SK-N-SH (cell line): ENCODE measurements around the gene UNC5B. TPM values are rescaled to one million over a fixed set of nuclear protein-coding genes. Genes with fewer than 3 reads are reported as not detected.

ENCODE experiments used
- CTCF ChIA-PET: fragments of 300-600, 350-600 bp; formaldehyde crosslinking; extraction: SDS; loops from one replicate; lab custom pipeline; 2021; lab: Yijun Ruan, JAX
- POLR2A ChIA-PET: fragments of 350-600 bp; sonication (Branson Sonifier 250); formaldehyde crosslinking; extraction: SDS; loops from one replicate; lab custom pipeline; 2020; ENCODE audit warnings: antibody characterized with exemption, inconsistent platforms; lab: Yijun Ruan, JAX
- DNase-seq: peaks from one replicate; pipeline ENCODE4 v3.0.0; 2012
- H2AFZ ChIP-seq: fragments of 200-600 bp; sonication (generic); 2 replicates; pipeline ENCODE4 v1.8.1; 2016; ENCODE audit warnings: antibody characterized with exemption, mild to moderate bottlenecking, low read depth
- H3F3A ChIP-seq: fragments of 200-600 bp; sonication (generic); replicated peaks from 2 replicates; pipeline ENCODE3; 2016; ENCODE audit warnings: antibody characterized with exemption, mild to moderate bottlenecking; ENCODE audit not compliant: insufficient read depth
- H3K27ac ChIP-seq, 2 experiments: fragments of 200-500 bp in 1 of 2; fragments of 200-600 bp in 1 of 2; sonication (Bioruptor generic) in 1 of 2; sonication (generic), shearing (Covaris generic) in 1 of 2; 2 replicates each; pipeline versions ENCODE4 v1.5.1 to v1.6.1; 2014 to 2016; ENCODE audit warnings: low read depth in 2 of 2, inconsistent platforms in 1 of 2, low read length in 1 of 2, mild to moderate bottlenecking in 1 of 2, mixed read lengths in 1 of 2
- H3K27me3 ChIP-seq: fragments of 200-600 bp; sonication (generic), shearing (Covaris generic); 2 replicates; pipeline ENCODE4 v1.6.1; 2016; ENCODE audit warnings: mixed run types; ENCODE audit not compliant: insufficient read depth
- H3K36me3 ChIP-seq, 2 experiments: fragments of 200-500 bp in 1 of 2; fragments of 200-600 bp in 1 of 2; sonication (Bioruptor generic) in 1 of 2; sonication (generic) in 1 of 2; replicated peaks in 1 of 2; 2 replicates each; pipeline versions ENCODE3 to v1.5.1; 2014 to 2016; ENCODE audit warnings: low read length in 1 of 2, mild to moderate bottlenecking in 1 of 2; ENCODE audit not compliant: insufficient read depth in 2 of 2, control insufficient read depth in 1 of 2
- H3K4me1 ChIP-seq, 2 experiments: fragments of 200-500 bp in 1 of 2; fragments of 200-600 bp in 1 of 2; sonication (Bioruptor generic) in 1 of 2; sonication (generic), shearing (Covaris generic) in 1 of 2; 2 replicates each; pipeline versions ENCODE4 v1.5.1 to v1.6.1; 2014 to 2016; ENCODE audit warnings: low read depth in 1 of 2, low read length in 1 of 2, mixed run types in 1 of 2; ENCODE audit not compliant: insufficient read depth in 2 of 2, control insufficient read depth in 1 of 2
- H3K4me2 ChIP-seq: fragments of 200-600 bp; sonication (generic), shearing (Covaris generic); 2 replicates; pipeline ENCODE4 v1.6.1; 2017; ENCODE audit warnings: mixed run types
- H3K4me3 ChIP-seq, 2 experiments: fragments of 200-500 bp in 1 of 2; fragments of 200-600 bp in 1 of 2; sonication (Bioruptor generic) in 1 of 2; sonication (generic), shearing (Covaris generic) in 1 of 2; 2 replicates each; pipeline versions ENCODE4 v1.5.1 to v1.8.1; 2014 to 2016; ENCODE audit warnings: low read depth in 2 of 2, inconsistent platforms in 1 of 2, low read length in 1 of 2, mild to moderate bottlenecking in 1 of 2, mixed read lengths in 1 of 2, moderate library complexity in 1 of 2
- H3K79me2 ChIP-seq: fragments of 200-600 bp; sonication (generic); 2 replicates; pipeline ENCODE4 v1.8.1; 2017; ENCODE audit warnings: mild to moderate bottlenecking; ENCODE audit not compliant: insufficient read depth
- H3K9ac ChIP-seq: fragments of 200-600 bp; sonication (generic); 2 replicates; pipeline ENCODE4 v1.6.1; 2017; ENCODE audit warnings: mixed run types
- H3K9me2 ChIP-seq: fragments of 200-600 bp; sonication (generic); 2 replicates; pipeline ENCODE4 v1.6.1; 2017; ENCODE audit warnings: mixed run types
- H3K9me3 ChIP-seq: fragments of 200-600 bp; sonication (generic); 2 replicates; pipeline ENCODE4 v1.6.1; 2017; ENCODE audit warnings: mixed run types, mild to moderate bottlenecking, moderate library complexity
- H4K20me1 ChIP-seq: fragments of 200-600 bp; sonication (generic); 2 replicates; pipeline ENCODE4 v1.6.1; 2017; ENCODE audit warnings: mild to moderate bottlenecking, mixed run types; ENCODE audit not compliant: insufficient read depth
- ELF1 ChIP-seq: IDR thresholded peaks from 2 replicates; pipeline ENCODE4 v1.4.0; 2012
- FOSL2 ChIP-seq: IDR thresholded peaks from 2 replicates; pipeline ENCODE4 v1.4.0; 2012; ENCODE audit warnings: low read depth, mild to moderate bottlenecking, moderate library complexity, borderline replicate concordance
- GATA2 ChIP-seq: sonication (generic); formaldehyde crosslinking; IDR thresholded peaks from 2 replicates; pipeline ENCODE4 v1.5.0; 2020; ENCODE audit warnings: mild to moderate bottlenecking, missing genetic modification reagents
- JUND ChIP-seq: IDR thresholded peaks from 2 replicates; pipeline ENCODE4 v1.4.0; 2012
- MEF2A ChIP-seq: IDR thresholded peaks from 2 replicates; pipeline ENCODE4 v1.4.0; 2012; ENCODE audit warnings: low read depth, borderline replicate concordance
- NFIC ChIP-seq: IDR thresholded peaks from 2 replicates; pipeline ENCODE4 v1.4.0; 2012; ENCODE audit warnings: borderline replicate concordance
- NRF1 ChIP-seq: IDR thresholded peaks from 2 replicates; pipeline ENCODE4 v1.6.1; 2012; ENCODE audit warnings: low read depth, mild to moderate bottlenecking, low read length
- RAD21 ChIP-seq: IDR thresholded peaks from 2 replicates; pipeline ENCODE4 v1.6.1; 2012; ENCODE audit warnings: mild to moderate bottlenecking, low read length
- RCOR1 ChIP-seq: fragments of 150-350 bp; IDR thresholded peaks from 2 replicates; pipeline ENCODE4 v1.6.1; 2017; ENCODE audit warnings: antibody characterized with exemption, low read length
- SMC3 ChIP-seq: IDR thresholded peaks from 2 replicates; pipeline ENCODE4 v1.6.1; 2012; ENCODE audit warnings: low read depth, low read length, improper control_type of control experiment
- TAF1 ChIP-seq: IDR thresholded peaks from 2 replicates; pipeline ENCODE4 v1.6.1; 2012; ENCODE audit warnings: low read depth, mild to moderate bottlenecking, low read length, moderate library complexity, borderline replicate concordance
- WGBS: methylation state at CpG from one replicate; pipeline ENCODE4 v1.1.6; 2017; ENCODE audit warnings: low lambda C conversion rate; 5-methylcytosine and 5-hydroxymethylcytosine counted together
- polyA plus RNA-seq, 3 experiments: library from polyadenylated mRNA; depleted of rRNA; stranded (reverse); fragments of >200 nt; gene quantifications; 2 replicates each; pipeline ENCODE4 v1.2.3, GENCODE V29; 2012
- TF ChIP-seq, protein P1 (sequence below): IDR thresholded peaks from 2 replicates; pipeline ENCODE4; 2012
- TF ChIP-seq, protein P2 (sequence below): fragments of 200-600 bp; sonication (generic); IDR thresholded peaks from 2 replicates; pipeline ENCODE4 v1.6.1; 2017; ENCODE audit warnings: antibody characterized with exemption, mild to moderate bottlenecking, moderate library complexity
- TF ChIP-seq, protein P3 (sequence below): IDR thresholded peaks from 2 replicates; pipeline ENCODE4 v1.4.0; 2012; ENCODE audit warnings: low read depth
- TF ChIP-seq, protein P4 (sequence below): fragments of 150-350 bp; IDR thresholded peaks from 2 replicates; pipeline ENCODE4 v1.6.1; 2017; ENCODE audit warnings: antibody characterized with exemption, low read length, low read depth, borderline replicate concordance

Gene UNC5B
- polyA plus RNA-seq, 1 of the 3 experiments (the other 2 are of a cell fraction), result 13.8 TPM

DNA sequence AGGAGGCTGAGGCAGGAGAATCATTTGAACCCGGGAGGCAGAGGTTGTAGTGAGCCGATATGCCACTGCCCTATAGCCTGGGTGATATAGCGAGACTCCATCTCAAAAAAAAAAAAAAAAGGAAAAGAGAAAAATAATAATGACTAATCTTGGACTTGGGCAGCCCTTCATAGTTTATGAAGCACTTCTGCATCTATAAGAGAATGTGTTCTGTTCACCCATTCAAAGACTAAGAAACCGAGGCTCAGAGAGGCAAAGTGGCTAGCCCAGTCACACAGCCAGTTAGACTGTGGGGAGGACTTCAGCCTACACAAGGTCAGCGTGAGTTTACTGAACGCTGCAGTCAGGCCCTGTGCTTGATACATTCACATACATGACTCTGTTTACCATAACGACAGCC, 46.9 kb downstream of the UNC5B start:
- Histone ChIP-seq H3K4me3 (no peak overlapping the region), H3K27me3 (no peaks in the 10 kb centered on the region), H3F3A (peaks cover 19% of the 10 kb centered on the region), H3K9ac (no peak overlapping the region), H3K27ac (peak overlapping the region; percentile 74 to 94; a peak in 3 of 4 replicates), H3K4me1 (peaks cover 38 to 95% of the 10 kb centered on the region in 2 experiments), H3K79me2 (peaks cover 79% of the 10 kb centered on the region), H3K36me3 (peaks cover 0 to 2% of the 10 kb centered on the region in 2 experiments), H3K9me2 (no peaks in the 10 kb centered on the region), H2AFZ (no peak overlapping the region), H4K20me1 (peaks cover 27% of the 10 kb centered on the region; the same call in 1 of the 2 replicates), H3K4me2 (peak overlapping the region; percentile 70), H3K9me3 (no peaks in the 10 kb centered on the region)
- ChIA-PET CTCF (interaction anchor here (0.7 to 9.3 kb wide), 11 partner anchors 9 to 407 kb away, joined by 3 to 106 read pairs (median 4); no protein-coding TSS in a partner anchor), POLR2A (interaction anchor here (0.8 to 2.6 kb wide), 7 partner anchors 10 to 44 kb away, joined by 3 to 8 read pairs (median 4); no protein-coding TSS in a partner anchor)
- TF ChIP-seq JUND (no peak), NFIC (no peak), RAD21 (no peak), RCOR1 (no peak), NRF1 (no peak), GATA2 (no peak), FOSL2 (no peak), TAF1 (no peak), MEF2A (no peak), ELF1 (no peak), SMC3 (no peak)
- TF ChIP-seq, protein P1, sequence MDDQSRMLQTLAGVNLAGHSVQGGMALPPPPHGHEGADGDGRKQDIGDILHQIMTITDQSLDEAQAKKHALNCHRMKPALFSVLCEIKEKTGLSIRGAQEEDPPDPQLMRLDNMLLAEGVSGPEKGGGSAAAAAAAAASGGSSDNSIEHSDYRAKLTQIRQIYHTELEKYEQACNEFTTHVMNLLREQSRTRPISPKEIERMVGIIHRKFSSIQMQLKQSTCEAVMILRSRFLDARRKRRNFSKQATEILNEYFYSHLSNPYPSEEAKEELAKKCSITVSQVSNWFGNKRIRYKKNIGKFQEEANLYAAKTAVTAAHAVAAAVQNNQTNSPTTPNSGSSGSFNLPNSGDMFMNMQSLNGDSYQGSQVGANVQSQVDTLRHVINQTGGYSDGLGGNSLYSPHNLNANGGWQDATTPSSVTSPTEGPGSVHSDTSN, result no peak
- TF ChIP-seq, protein P2, sequence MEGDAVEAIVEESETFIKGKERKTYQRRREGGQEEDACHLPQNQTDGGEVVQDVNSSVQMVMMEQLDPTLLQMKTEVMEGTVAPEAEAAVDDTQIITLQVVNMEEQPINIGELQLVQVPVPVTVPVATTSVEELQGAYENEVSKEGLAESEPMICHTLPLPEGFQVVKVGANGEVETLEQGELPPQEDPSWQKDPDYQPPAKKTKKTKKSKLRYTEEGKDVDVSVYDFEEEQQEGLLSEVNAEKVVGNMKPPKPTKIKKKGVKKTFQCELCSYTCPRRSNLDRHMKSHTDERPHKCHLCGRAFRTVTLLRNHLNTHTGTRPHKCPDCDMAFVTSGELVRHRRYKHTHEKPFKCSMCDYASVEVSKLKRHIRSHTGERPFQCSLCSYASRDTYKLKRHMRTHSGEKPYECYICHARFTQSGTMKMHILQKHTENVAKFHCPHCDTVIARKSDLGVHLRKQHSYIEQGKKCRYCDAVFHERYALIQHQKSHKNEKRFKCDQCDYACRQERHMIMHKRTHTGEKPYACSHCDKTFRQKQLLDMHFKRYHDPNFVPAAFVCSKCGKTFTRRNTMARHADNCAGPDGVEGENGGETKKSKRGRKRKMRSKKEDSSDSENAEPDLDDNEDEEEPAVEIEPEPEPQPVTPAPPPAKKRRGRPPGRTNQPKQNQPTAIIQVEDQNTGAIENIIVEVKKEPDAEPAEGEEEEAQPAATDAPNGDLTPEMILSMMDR, result no peak
- TF ChIP-seq, protein P3, sequence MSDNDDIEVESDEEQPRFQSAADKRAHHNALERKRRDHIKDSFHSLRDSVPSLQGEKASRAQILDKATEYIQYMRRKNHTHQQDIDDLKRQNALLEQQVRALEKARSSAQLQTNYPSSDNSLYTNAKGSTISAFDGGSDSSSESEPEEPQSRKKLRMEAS, result no peak
- TF ChIP-seq, protein P4, sequence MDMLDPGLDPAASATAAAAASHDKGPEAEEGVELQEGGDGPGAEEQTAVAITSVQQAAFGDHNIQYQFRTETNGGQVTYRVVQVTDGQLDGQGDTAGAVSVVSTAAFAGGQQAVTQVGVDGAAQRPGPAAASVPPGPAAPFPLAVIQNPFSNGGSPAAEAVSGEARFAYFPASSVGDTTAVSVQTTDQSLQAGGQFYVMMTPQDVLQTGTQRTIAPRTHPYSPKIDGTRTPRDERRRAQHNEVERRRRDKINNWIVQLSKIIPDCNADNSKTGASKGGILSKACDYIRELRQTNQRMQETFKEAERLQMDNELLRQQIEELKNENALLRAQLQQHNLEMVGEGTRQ, result no peak
- no peak for DNase-seq
- 92% methylated on average over 7 of the region's 7 CpGs for WGBS
